ENCODE data around the gene EPB41L4A.
"Not testable (repeated sequence)": the region's sequence is repeated elsewhere in the genome, so short reads cannot be mapped to it uniquely, and the experiment has no call there.

EPB41L4A gene

DNA sequence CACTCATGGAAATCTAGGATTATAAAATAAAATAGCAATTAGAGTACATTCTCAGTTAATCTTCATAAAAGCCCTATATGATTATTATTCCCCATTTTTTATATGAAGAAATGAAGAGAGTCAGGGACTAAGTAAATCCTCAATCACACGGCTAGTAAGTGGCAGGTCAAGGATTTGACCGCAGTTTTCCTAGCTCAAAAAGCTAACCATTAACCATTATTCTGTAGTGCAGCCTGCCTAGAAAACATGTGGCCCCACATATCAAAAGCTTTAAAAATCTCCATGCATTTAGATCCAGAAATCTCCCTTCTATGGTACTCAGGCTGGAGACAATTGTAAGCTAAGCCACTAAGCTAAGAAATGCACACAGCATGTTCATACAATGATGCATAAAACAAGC, 21.4 kb downstream of the EPB41L4A start:
- DNase-seq (ENCODE audit: low spot score): no peak

DNA sequence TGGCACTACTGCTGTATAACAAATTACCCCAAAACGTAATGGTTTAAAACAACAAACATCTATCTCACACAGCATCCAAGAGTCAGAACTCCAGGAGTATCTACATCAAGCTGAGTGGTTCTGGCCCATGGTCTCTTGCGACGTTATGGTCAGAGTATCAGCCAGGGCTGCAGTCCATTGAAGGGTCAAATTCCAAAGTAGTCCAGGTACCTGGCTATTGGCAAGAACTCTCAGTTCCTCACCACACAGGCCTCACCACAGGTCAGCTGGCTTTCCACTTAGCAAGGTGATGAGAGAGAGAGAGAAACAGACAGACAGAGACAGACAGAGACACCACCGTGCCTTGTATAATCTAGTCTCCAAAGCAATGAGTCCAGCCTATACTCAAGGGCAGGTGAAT, 22.6 kb downstream of the EPB41L4A start:
- no peak for DNase-seq (ENCODE audit: low spot score)

DNA sequence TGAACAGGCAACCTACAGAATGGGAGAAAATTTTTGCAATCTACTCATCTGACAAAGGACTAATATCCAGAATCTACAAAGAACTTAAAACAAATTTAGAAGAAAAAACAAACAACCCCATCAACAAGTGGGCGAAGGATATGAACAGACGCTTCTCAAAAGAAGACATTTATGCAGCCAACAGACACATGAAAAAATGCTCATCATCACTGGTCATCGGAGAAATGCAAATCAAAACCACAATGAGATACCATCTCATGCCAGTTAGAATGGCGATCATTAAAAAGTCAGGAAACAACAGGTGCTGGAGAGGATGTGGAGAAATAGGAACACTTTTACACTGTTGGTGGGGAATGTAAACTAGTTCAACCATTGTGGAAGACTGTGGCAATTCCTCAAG, 23.8 kb downstream of the EPB41L4A start:
- DNase-seq (ENCODE audit: low spot score): not testable (repeated sequence)

DNA sequence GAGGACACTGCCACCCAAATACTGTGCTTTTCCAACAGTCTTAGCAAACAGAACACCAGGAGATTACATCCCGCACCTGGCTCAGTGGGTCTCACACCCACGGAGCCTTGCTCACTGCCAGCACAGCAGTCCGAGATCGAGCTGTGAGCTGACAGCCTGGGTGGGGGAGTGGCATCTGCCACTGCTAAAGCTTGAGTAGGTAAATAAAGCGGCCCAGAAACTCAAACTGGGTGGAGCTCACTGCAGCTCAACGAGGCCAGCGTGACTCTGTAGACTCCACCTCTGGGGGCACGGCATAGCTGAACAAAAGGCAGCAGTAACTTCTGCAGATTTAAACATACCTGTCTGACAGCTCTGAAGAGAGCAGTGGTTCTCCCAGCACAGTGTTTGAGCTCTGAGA, 28.8 kb downstream of the EPB41L4A start:
- DNase-seq (ENCODE audit: low spot score): no peak

DNA sequence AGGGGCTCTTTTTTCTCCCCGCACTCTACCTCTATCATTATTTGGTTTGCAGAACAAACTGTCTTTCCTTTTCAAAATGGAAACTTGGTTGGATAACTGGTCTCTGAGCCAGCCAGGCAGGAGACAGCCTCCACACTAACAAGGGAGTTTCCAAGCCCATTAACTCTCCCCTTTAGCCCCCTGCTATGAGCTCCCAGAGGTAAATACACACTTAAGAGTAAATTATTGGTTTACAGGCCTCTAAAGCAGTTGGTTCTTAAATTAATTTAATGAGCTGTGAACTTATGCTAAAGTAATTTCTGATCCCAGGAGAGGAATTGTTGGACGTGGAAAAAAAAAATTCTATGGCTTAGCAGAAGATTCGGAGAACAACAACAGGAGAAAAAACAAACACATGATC, 30.3 kb downstream of the EPB41L4A start:
- DNase-seq (ENCODE audit: low spot score): no peak

DNA sequence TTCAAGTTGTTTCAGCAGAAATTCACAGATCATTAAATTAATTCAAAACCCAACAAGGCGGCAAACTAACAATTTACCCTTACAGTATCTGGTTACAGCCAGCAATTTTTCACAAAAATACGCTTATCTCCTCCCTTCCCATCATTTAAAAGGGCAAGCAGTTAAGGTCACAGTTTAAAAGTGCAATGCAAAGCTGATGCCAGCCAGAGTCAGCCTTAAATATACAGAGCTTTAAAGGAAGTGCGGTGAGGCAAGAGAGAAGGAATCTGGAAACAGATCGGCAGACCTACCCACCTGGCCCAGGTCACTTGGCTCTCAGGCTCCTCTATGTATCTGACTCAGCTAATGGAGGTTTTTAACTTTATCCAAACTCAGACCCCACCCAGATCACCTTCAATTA, 31.0 kb downstream of the EPB41L4A start:
- DNase-seq (ENCODE audit: low spot score): no peak

DNA sequence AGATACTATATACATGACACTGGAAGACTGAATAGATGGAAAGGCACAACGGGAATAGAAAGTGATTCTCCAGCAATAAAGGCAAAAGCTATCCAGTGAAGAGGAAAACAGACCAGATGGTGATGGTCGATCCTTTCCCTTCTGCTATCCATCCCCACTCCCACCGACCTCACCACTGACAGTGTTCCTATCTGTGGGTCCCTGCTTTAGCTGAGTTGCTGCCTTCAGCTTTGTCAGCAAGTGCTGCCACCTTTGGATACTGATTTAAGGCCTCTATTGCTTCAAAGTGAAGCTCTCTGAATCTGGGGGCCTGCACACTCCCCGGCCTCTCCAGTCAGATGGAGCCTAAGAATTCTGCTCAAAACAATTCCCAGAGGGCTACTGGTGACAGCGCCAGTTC, 32.3 kb downstream of the EPB41L4A start:
- no peak for DNase-seq (ENCODE audit: low spot score)

DNA sequence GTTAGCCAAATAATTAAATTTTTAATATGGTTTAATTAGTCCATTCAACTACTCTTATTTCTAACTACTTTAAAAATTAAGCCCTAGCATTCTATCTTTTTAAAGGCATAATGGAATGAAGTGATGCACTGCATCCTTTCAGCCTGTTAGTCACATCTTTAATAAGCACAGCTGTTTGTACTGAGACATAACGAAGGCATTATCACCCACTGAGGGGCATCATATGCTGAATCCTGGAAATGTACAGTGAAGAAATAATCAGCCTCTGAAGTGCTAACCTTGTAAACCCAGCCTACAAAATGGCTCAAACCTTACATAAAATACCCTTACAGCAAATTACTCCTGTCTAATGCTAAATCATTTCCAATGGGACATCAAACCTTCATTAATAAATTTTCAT, 33.1 kb downstream of the EPB41L4A start:
- DNase-seq (ENCODE audit: low spot score): no peak

DNA sequence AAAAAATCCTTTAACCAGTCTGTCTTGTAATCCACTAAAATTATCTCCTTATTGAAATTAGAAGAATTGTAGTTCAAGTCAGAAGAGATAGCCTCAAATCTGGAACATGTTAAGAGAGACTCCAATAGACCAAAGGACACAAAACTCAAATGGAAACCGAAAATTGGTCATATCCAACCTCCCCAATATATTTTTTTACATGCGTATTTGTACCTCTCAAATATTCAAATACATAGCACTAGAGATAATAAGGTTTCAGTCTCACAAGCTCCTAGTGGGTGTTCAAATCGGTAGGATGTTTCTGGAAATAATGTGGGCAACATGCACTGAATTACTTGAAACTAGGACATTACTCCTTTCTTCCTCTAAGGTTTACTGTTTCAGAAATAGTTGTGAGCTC, 33.5 kb downstream of the EPB41L4A start:
- no peak for DNase-seq (ENCODE audit: low spot score)

DNA sequence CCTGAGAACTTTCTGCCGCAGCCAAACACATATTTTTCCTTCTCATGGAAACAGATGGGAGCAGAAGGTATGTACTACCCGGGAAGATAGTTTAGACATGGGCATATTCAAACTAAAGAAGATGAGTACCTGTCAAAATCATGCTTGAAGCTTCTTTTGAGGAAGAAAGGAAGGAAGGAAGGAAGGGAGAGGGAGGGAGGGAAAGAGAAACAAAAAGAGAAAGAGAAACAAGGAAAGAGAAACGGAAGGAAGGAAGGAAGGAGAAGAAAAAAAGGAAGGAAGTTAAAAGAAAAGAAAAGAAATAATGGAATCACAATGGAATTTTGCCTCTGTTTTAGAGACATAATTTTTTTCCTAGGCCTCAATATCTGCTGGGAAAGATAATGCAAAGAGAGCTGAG, 34.6 kb downstream of the EPB41L4A start:
- no peak for DNase-seq (ENCODE audit: low spot score)

DNA sequence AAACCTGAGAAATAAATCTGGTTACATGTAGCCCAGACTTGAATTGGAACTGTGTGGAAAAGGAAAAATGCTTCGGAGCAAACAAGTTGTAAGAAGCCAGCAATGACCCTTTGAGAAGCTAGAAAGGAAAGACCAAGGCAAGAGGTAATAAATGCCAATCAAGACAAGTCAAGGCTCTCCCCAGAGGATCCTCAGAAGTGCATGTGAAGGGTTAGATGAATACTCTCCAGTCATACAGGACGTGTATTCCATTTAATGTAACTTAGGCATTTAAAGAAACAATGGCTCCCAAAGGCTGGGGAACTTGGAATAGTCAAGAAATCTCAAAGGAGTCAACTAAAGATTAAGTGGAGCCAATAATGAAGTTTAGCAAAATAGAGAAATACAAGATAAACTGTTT, 36.2 kb downstream of the EPB41L4A start:
- DNase-seq (ENCODE audit: low spot score): no peak

DNA sequence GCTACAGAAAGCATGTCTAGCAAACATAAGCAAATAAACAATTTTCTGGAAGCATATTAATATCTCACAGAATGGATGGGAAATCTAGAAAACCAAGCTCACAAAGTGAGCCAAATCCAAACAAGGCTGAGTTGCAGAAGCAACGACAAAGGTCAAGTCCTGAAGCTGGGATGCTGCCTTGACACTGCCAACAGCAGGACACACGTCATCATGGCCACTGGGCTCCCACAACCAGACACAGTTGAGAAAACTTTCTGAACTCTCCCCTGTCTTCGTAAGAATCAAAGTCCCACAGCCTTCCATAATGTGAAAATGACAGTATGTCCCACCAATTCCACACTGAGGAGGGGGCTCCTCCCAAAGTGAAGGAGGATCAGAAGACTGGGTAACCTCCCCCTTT, 37.6 kb downstream of the EPB41L4A start:
- DNase-seq (ENCODE audit: low spot score): no peak

DNA sequence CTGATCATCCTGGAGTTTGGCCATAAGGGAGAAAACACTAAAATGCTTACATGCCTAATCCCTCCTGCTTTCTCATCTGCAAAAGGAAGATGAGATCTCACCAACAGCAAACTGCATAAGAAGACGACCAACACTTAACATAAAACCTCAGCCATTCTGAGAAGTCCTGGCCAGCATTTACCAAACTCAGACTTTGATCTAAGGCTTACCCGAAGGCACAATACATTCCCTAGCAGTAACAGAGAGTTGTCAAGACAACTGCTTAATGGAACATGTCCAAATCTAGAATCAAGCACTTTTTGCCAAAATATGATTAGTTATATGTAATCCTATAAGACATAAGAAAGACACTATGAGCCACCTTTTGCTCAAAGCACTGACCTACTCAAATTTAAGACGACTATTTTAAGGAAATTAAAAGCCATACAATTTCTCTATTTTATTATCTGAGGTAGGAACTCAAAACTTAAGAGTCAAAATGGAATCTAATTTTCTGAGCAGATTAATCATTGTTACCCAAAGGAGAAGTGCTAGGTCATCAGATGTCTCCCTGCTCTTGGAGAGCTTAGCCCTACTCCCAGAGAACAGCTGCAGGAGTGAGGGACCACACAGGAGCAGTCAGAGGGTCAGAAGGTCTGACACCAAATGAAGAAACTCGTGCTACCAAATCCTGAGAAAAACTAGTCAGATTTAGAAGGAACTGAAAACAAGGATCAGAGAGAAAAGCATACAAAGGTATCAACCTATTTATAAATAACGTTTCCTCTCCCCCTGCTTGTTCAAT, 39.3 kb downstream of the EPB41L4A start:
- no peak for DNase-seq (ENCODE audit: low spot score)

DNA sequence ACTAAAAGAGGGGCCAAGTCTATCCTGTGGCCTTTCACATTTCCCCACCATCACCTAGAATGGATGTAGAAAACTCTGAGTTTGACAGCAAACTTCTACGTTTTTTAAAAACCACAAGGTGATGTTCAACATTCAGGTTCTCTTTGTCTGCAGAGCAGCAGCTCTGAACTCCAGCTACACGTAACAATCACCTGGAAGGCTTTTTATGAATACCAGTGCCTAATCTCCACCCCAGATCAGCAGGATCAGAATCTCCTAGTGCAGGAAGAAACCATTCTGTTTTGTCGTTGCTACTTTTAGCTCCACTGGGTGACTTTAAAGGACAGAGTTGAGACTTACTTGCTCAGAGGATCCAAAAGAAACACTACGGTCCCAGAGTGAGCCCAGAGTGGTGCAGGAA, 44.3 kb downstream of the EPB41L4A start:
- DNase-seq (ENCODE audit: low spot score): no peak

DNA sequence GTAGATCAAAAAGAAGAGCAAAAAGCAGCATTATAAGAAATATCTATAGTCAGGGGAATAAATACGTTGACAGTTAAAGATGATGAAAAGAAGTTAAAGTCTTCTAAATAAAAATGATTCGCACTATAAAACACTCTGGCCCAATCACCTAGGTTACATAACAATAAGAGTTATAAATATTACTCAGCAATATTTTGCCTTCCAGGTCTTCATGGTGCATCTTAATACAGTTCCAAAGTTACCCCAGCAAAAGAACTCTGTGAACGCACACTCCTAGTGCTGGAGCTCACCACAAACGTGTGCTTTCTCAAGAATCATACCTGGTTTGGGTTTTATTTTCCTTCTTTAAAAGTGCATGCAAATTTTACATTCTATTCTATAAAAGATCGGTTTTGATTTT, 44.7 kb downstream of the EPB41L4A start:
- DNase-seq (ENCODE audit: low spot score): no peak

DNA sequence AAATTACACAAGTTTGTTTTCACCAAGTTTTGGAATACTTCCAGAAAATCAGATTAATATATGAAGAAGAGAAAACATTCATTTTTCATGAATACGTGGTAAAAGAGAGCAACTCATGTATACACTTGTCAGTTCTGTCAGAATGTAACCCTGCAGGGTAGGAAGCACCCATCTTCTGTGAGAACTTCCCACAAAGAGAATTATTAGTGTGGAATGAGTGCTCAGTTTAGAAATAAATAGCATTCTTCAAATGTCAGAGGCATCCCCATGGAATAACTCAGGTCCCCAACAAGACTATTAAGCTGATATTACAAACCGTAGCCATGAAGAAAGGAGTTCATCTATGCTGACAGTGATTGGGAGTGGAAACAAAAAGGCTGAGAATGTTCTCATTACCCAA, 45.2 kb downstream of the EPB41L4A start:
- no peak for DNase-seq (ENCODE audit: low spot score)

DNA sequence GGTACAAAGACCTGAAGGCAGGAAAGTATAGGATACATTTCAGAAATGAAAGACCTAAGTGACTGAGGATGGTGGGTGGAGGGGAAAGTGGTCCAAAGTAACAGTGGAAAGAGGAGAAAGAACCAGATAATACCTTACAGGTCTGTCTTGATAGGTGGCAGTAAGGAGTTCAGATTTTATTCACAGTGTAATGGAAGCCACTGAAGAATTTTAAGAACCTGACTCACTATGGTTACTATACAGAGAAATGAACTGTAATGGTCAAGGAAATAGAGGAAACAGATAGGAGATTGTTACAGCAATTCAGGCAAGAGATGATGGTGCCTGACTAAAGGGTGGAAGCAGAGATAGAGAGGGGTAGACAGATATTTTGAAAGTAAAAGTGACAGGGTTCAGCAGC, 46.5 kb downstream of the EPB41L4A start:
- DNase-seq (ENCODE audit: low spot score): no peak

DNA sequence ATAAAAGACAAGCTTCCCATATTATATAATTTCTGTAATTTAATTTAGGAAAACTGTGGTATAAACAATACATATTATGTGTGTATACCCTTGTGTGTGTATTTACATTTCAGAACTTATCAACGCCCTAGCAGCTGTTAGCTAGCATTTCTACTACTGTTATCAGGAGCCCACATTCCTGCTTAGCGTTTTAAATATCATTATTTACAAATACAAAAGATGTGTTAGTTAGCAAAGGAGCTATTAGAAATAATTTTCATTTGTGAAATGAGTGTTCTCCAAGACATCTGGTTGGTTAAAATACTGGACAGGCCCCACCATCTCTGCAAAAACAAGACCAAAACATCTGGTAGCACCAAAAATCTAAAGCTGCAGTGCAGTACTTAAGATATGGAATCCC, 48.0 kb downstream of the EPB41L4A start:
- no peak for DNase-seq (ENCODE audit: low spot score)

DNA sequence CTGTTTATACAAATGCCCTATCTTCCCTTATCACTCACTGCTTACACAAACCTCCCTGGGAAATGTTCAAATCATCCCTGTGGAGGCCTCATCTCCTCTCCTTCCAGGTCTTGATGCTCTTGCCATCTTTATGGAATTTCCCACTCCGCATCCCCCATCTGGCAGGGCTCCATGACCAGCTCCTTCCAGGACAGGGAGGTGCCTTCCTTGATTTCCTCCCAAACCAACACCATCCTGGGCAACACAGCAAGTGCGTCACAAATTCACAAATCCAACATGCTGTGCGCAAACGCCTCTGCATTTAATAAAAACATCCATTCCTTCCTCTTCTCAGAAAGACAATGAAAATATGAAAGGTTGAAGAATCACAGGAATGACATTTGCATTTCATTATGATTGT, 51.7 kb downstream of the EPB41L4A start:
- no peak for DNase-seq (ENCODE audit: low spot score)

DNA sequence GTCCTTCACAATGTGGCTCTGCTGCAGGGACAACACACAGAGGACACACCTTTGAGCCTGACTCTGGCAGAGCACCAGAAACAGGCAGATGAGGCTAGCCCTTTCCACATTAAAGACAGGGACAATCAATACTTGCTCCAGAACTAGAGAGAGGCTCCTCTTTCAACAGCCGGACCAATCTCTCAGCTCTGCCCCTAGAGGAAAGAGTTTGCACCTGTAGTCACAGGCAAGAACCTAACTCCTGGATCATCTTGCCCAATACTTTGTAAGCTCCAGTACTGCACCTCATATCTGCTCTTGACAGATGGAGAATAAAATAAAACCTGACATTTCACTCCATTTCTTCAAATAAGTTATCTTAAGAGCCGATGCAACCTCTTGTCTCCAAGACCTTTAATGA, 52.1 kb downstream of the EPB41L4A start:
- DNase-seq (ENCODE audit: low spot score): peak; percentile 12

DNA sequence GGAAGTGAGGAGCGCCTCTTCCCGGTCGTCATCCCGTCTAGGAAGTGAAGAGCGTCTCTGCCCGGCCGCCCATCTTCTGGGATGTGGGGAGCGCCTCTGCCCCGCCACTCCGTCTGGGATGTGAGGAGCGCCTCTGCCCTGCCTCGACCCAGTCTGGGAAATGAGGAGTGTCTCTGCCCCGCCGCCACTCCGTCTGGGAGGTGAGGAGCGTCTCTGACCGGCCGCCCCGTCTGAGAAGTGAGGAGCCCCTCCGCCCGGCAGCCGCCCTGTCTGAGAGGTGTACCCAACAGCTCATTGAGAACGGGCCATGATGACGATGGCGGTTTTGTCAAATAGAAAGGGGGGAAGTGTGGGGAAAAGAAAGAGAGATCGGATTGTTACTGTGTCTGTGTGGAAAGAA, 58.3 kb downstream of the EPB41L4A start:
- not testable (repeated sequence) for DNase-seq (ENCODE audit: low spot score)

DNA sequence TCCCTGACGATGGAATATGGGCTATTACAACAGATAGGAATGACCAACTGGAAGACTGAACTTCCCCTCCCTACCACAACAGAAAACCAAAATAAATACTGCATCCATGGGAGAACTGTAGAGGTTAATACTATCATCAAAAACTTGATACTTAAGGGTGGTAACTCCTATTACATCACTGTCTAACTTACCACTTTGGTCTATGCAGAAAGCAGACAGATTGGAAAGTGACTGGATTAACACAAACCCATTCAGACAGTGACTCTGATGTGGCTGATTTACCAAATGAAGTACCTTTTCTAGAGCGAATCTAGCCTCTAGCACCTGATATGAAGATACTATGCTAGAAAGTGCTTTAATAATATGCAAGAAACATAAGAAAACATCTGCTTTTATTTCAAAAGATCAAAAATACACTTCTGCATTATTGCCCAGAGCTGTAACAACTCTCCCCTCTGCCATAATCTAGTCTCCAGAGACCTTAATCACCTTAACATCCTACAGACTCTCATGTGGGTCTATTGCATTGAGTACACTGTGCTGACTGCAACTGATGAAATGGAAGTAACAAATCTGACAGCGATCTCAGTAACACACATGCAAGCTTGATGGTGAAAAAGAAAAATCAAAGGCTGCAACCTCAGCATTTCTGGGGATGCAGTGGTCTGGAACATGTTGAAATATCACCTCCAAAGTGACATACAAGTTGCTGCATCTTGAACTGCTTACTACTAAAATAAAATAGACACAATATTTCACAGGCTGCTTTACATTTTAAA, 62.7 kb downstream of the EPB41L4A start:
- DNase-seq (ENCODE audit: low spot score): no peak

DNA sequence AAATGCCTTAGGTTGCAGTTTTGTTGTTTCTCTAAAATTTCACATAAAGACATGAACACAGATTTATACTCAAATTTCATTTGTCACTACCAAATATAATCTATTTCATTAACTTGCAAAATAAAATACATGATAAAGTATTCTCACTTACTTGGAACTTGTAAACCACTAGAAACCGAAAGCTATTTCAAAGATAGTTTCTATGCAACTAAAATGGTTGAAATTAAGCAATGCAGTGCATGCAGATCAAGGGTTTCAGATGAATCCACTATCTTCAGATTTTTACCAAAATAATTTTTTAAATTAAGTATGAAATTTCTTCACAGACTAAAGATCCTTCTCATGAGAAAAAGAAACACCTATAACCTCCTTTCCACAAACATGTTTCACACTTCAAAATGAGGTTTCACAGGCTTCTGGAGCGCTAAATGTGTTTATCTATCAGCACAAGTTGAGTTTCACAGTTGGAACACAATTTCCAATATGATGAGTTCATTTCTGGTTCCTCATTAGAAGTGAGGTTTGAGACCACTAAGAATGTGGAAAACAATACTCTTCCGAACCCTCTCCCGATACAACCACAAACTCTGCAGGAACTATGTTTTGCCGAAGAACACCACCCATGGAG, 63.9 kb downstream of the EPB41L4A start:
- no peak for DNase-seq (ENCODE audit: low spot score)
